SU-DHL-6 (cell line): ENCODE results near the gene WDR35.
"Not testable (repeated sequence)": the region's sequence is repeated elsewhere in the genome, so short reads cannot be mapped to it uniquely, and the experiment has no call there.

Experiments
- H2AFZ ChIP-seq: fragments of 200-600 bp; sonication (generic); 2 replicates; pipeline ENCODE4 v1.6.1; 2014; ENCODE audit warnings: low read depth, mild to moderate bottlenecking, moderate library complexity, mixed read lengths, antibody characterized with exemption, low read length; ENCODE audit not compliant: severe bottlenecking
- H3F3A ChIP-seq: fragments of 200-600 bp; shearing (Covaris generic); 2 replicates; pipeline ENCODE4 v1.6.0; 2016; ENCODE audit warnings: antibody characterized with exemption, mild to moderate bottlenecking; ENCODE audit not compliant: insufficient read depth
- H3K27ac ChIP-seq: fragments of 200-600 bp; sonication (generic); 2 replicates; pipeline ENCODE4 v1.5.1; 2016; ENCODE audit warnings: low read depth, mild to moderate bottlenecking, low read length, moderate library complexity, mixed read lengths
- H3K27me3 ChIP-seq: fragments of 200-600 bp; sonication (generic), shearing (Covaris generic); 2 replicates; pipeline ENCODE4 v1.6.0; 2014; ENCODE audit warnings: mild to moderate bottlenecking, low read length
- H3K36me3 ChIP-seq: fragments of 200-600 bp; sonication (generic); 2 replicates; pipeline ENCODE4 v1.6.1; 2014; ENCODE audit warnings: mild to moderate bottlenecking, low read length, mixed read lengths
- H3K4me2 ChIP-seq: fragments of 300-600, 200-600 bp; shearing (Covaris generic), sonication (generic); 2 replicates; pipeline ENCODE4 v1.6.0; 2014; ENCODE audit warnings: low read length, low read depth, mild to moderate bottlenecking; ENCODE audit not compliant: poor library complexity, severe bottlenecking
- H3K4me3 ChIP-seq: fragments of 200-600 bp; sonication (generic); 2 replicates; pipeline ENCODE4 v1.5.1; 2014; ENCODE audit warnings: antibody characterized with exemption, low read length, mild to moderate bottlenecking, mixed read lengths; ENCODE audit not compliant: insufficient read depth, poor library complexity, severe bottlenecking
- H3K79me2 ChIP-seq: fragments of 200-600 bp; sonication (generic); 2 replicates; pipeline ENCODE4 v1.6.1; 2014; ENCODE audit warnings: mild to moderate bottlenecking, low read length, moderate library complexity; ENCODE audit not compliant: insufficient read depth
- H3K9ac ChIP-seq: fragments of 200-600 bp; sonication (generic); 2 replicates; pipeline ENCODE4 v1.7.0; 2014; ENCODE audit warnings: mild to moderate bottlenecking, low read length
- H3K9me2 ChIP-seq: fragments of 200-600 bp; sonication (generic); replicated peaks from 2 replicates; pipeline ENCODE4 v1.6.1; 2014; ENCODE audit warnings: low read length; ENCODE audit not compliant: insufficient read depth
- H3K9me3 ChIP-seq: fragments of 200-600 bp; sonication (generic); 2 replicates; pipeline ENCODE4 v1.6.1; 2014; ENCODE audit warnings: low read length, mixed read lengths; ENCODE audit not compliant: insufficient read depth
- H4K20me1 ChIP-seq: fragments of 200-600 bp; sonication (generic); 2 replicates; pipeline ENCODE4 v1.6.1; 2014; ENCODE audit warnings: low read depth, mild to moderate bottlenecking, antibody characterized with exemption, low read length, moderate library complexity, mixed read lengths
- EZH2phosphoT487 ChIP-seq: fragments of 200-600 bp; sonication (generic), shearing (Covaris generic); conservative IDR thresholded peaks from 2 replicates; pipeline ENCODE4 v1.6.1; 2018; ENCODE audit warnings: mild to moderate bottlenecking, antibody characterized with exemption, low read length, moderate library complexity, mixed read lengths
- TF ChIP-seq, protein P1 (sequence below): fragments of 200-600 bp; sonication (generic); IDR thresholded peaks from one replicate; pipeline ENCODE4 v1.5.1; 2017; ENCODE audit warnings: antibody characterized with exemption, mild to moderate bottlenecking, low read length, moderate library complexity; ENCODE audit not compliant: insufficient read depth, poor library complexity, severe bottlenecking

Gene WDR35

DNA sequence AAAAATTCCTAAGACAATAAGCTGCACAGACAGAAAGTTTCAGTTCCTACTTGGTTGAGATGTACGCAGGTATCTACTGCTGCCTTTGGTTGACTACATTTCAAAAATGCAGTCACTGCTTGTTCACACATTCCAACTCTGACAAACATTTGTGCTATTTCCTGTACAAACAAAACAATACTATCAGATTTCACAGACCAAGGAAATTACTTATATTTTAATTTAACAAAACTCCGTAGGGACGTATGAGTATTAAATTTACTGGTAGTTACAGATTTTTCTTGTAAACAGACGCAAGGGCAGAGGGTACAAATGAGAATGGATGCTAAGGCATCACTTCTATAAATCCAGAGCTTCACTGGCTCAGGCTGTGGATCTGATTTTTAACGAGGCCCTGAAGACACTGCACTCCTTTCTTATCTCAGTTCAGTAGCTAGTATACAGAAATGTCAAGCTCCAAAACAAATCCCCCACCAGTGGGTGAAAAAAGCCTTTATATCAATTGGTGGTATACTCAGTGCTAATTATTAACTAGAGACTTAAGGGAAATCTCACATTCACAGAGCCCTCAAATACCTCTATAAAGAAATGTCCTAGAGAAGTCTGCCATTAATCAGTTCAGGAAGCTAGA lies 56.4 kb downstream of the WDR35 start:
- Histone ChIP-seq H3K9me2 (no peaks in the 10 kb centered on the region), H4K20me1 (no peaks in the 10 kb centered on the region), H2AFZ (no peak overlapping the region), H3K4me3 (no peak overlapping the region), H3K27me3 (no peaks in the 10 kb centered on the region), H3K27ac (no peak overlapping the region), H3K36me3 (no peaks in the 10 kb centered on the region; the same call in 1 of the 2 replicates), H3K79me2 (no peaks in the 10 kb centered on the region), H3F3A (no peaks in the 10 kb centered on the region), H3K4me2 (no peak overlapping the region), H3K9me3 (0 out of 2 replicates have a peak, but pooled peaks cover 1% of the 10 kb centered on the region), H3K9ac (no peak overlapping the region)
- TF ChIP-seq EZH2phosphoT487 = no peak
- TF ChIP-seq, protein P1, sequence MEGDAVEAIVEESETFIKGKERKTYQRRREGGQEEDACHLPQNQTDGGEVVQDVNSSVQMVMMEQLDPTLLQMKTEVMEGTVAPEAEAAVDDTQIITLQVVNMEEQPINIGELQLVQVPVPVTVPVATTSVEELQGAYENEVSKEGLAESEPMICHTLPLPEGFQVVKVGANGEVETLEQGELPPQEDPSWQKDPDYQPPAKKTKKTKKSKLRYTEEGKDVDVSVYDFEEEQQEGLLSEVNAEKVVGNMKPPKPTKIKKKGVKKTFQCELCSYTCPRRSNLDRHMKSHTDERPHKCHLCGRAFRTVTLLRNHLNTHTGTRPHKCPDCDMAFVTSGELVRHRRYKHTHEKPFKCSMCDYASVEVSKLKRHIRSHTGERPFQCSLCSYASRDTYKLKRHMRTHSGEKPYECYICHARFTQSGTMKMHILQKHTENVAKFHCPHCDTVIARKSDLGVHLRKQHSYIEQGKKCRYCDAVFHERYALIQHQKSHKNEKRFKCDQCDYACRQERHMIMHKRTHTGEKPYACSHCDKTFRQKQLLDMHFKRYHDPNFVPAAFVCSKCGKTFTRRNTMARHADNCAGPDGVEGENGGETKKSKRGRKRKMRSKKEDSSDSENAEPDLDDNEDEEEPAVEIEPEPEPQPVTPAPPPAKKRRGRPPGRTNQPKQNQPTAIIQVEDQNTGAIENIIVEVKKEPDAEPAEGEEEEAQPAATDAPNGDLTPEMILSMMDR = no peak

GRCh38 chr2:19932928-19933327 lies 57.0 kb downstream of the WDR35 start:
- Histone ChIP-seq H2AFZ (no peak overlapping the region), H3K4me2 (no peak overlapping the region), H3F3A (no peaks in the 10 kb centered on the region), H3K79me2 (no peaks in the 10 kb centered on the region), H3K27me3 (no peaks in the 10 kb centered on the region), H3K9me2 (no peaks in the 10 kb centered on the region), H3K27ac (no peak overlapping the region), H3K9ac (no peak overlapping the region), H4K20me1 (no peaks in the 10 kb centered on the region), H3K9me3 (0 out of 2 replicates have a peak, but pooled peaks cover 5% of the 10 kb centered on the region), H3K36me3 (no peaks in the 10 kb centered on the region; the same call in 1 of the 2 replicates), H3K4me3 (no peak overlapping the region)
- TF ChIP-seq, protein P1 = no peak
- TF ChIP-seq EZH2phosphoT487 = no peak

- Histone ChIP-seq H4K20me1 (no peaks in the 10 kb centered on the region), H3K9ac (no peak overlapping the region), H3K79me2 (no peaks in the 10 kb centered on the region), H3K9me2 (no peaks in the 10 kb centered on the region), H3F3A (no peaks in the 10 kb centered on the region), H3K4me2 (no peak overlapping the region), H3K27me3 (no peaks in the 10 kb centered on the region), H3K36me3 (no peaks in the 10 kb centered on the region; the same call in 1 of the 2 replicates), H3K9me3 (0 out of 2 replicates have a peak, but pooled peaks cover 5% of the 10 kb centered on the region), H2AFZ (no peak overlapping the region), H3K27ac (no peak overlapping the region), H3K4me3 (no peak overlapping the region)
- TF ChIP-seq, protein P1 = no peak
- TF ChIP-seq EZH2phosphoT487 = no peak
Measured at GRCh38 chr2:19929226-19929625, 60.7 kb downstream of the WDR35 start.

- not testable (repeated sequence) for H2AFZ ChIP-seq, H3K9ac ChIP-seq, H3K4me3 ChIP-seq, H3F3A ChIP-seq, H3K27me3 ChIP-seq, H3K36me3 ChIP-seq, H3K9me2 ChIP-seq, H3K79me2 ChIP-seq, H4K20me1 ChIP-seq, H3K27ac ChIP-seq, H3K4me2 ChIP-seq, H3K9me3 ChIP-seq
Measured at GRCh38 chr2:19927816-19928215, 62.1 kb downstream of the WDR35 start.

GRCh38 chr2:19924526-19924925 lies 65.4 kb downstream of the WDR35 start:
- H3K9me3 ChIP-seq, H3K36me3 ChIP-seq, H3K9ac ChIP-seq, H2AFZ ChIP-seq, H3K4me3 ChIP-seq, H3F3A ChIP-seq, H3K9me2 ChIP-seq, H3K4me2 ChIP-seq, H3K27ac ChIP-seq, H3K27me3 ChIP-seq, H3K79me2 ChIP-seq, H4K20me1 ChIP-seq: not testable (repeated sequence)

GRCh38 chr2:19922188-19922587 lies 67.7 kb downstream of the WDR35 start:
- not testable (repeated sequence) for H3K27me3 ChIP-seq, H3K9me2 ChIP-seq, H2AFZ ChIP-seq, H3F3A ChIP-seq, H3K9ac ChIP-seq, H3K4me3 ChIP-seq, H4K20me1 ChIP-seq, H3K36me3 ChIP-seq, H3K4me2 ChIP-seq, H3K27ac ChIP-seq, H3K9me3 ChIP-seq, H3K79me2 ChIP-seq
